ENCODE results near the gene UBE2E2. TPM values are rescaled to one million over a fixed set of nuclear protein-coding genes. Genes with fewer than 3 reads are reported as not detected.
A peak's percentile ranks its signal among the peaks of the same experiment; 100 is the strongest.

UBE2E2 gene
- total RNA-seq, 1 experiment from 2014 or later: 54.9 TPM

GRCh38 chr3:23202921-23203707, at the start of gene UBE2E2 (continued):
- TF ChIP-seq NFE2L1 (CRISPR knock-in tag; IDR thresholded peaks at IDR 0.05) (0 out of 2 replicates have a peak, but pooled peaks have one; percentile 56), JUN (CRISPR knock-in tag; IDR thresholded peaks at IDR 0.05) (peak; percentile 43; the same call in 1 of the 2 replicates), ZBTB43 (CRISPR knock-in tag; IDR thresholded peaks at IDR 0.05) (0 out of 2 replicates have a peak, but pooled peaks have one; percentile 41), AFF4 (CRISPR knock-in tag; IDR thresholded peaks at IDR 0.05; ENCODE audit: borderline replicate concordance) (no peak), NR2C2 (CRISPR knock-in tag; IDR thresholded peaks at IDR 0.05) (no peak), SOX15 (CRISPR knock-in tag; IDR thresholded peaks at IDR 0.05) (no peak)

GRCh38 chr3:23153436-23153835, 49.7 kb upstream of the UBE2E2 start:
- Mint-ChIP-seq H3K4me3 (no peak overlapping the region), H3K4me1 (peaks cover 5% of the 10 kb centered on the region), H3K27ac (no peak overlapping the region), H3K27me3 (ENCODE audit: low read depth) (peaks cover 3% of the 10 kb centered on the region; the same call in 1 of the 2 replicates), H3K36me3 (peaks cover 4% of the 10 kb centered on the region), H3K9me3 (peaks cover 17% of the 10 kb centered on the region)
- TF ChIP-seq ERG (CRISPR knock-in tag; IDR thresholded peaks at IDR 0.05) (no peak), E2F5 (CRISPR knock-in tag; IDR thresholded peaks at IDR 0.05) (no peak), ELF4 (CRISPR knock-in tag; IDR thresholded peaks at IDR 0.05; ENCODE audit: low read depth) (no peak), EMX1 (CRISPR knock-in tag; IDR thresholded peaks at IDR 0.05) (no peak), USF1 (CRISPR knock-in tag; IDR thresholded peaks at IDR 0.05) (no peak), NFATC4 (CRISPR knock-in tag; IDR thresholded peaks at IDR 0.05) (no peak), HMGA2 (CRISPR knock-in tag; IDR thresholded peaks at IDR 0.05) (no peak), SMAD4 (CRISPR knock-in tag; IDR thresholded peaks at IDR 0.05) (no peak)
- POLR2A ChIA-PET: no interaction called here
- ATAC-seq (no peak), DNase-seq (ENCODE audit: low spot score) (no peak)
- CTCF ChIA-PET: no interaction called here

- H3K4me3 Mint-ChIP-seq: no peak overlapping the region
- TF ChIP-seq ZSCAN18 (CRISPR knock-in tag; IDR thresholded peaks at IDR 0.05): no peak
- TF ChIP-seq CREM (CRISPR knock-in tag; IDR thresholded peaks at IDR 0.05): no peak
- no peak for TF ChIP-seq CDX4 (CRISPR knock-in tag; IDR thresholded peaks at IDR 0.05; ENCODE audit: borderline replicate concordance)
- TF ChIP-seq ZNF263 (CRISPR knock-in tag; IDR thresholded peaks at IDR 0.05; ENCODE audit: low read depth): no peak
- TF ChIP-seq E2F1 (CRISPR knock-in tag; IDR thresholded peaks at IDR 0.05): no peak
- TF ChIP-seq OVOL2 (CRISPR knock-in tag; IDR thresholded peaks at IDR 0.05; ENCODE audit: borderline replicate concordance): no peak
- no peak for TF ChIP-seq E2F5 (CRISPR knock-in tag; IDR thresholded peaks at IDR 0.05)
- no peak for TF ChIP-seq NR3C1 (CRISPR knock-in tag; conservative IDR thresholded peaks at IDR 0.05; ENCODE audit: low read depth)
- ATAC-seq (no peak), DNase-seq (ENCODE audit: low spot score) (no peak)
- peaks cover 4% of the 10 kb centered on the region for H3K36me3 Mint-ChIP-seq
- peaks cover 12% of the 10 kb centered on the region for H3K9me3 Mint-ChIP-seq
- CTCF ChIA-PET: no interaction called here
- peaks cover 3% of the 10 kb centered on the region; the same call in 1 of the 2 replicates for H3K27me3 Mint-ChIP-seq (ENCODE audit: low read depth)
- POLR2A ChIA-PET: no interaction called here
- peaks cover 7% of the 10 kb centered on the region for H3K4me1 Mint-ChIP-seq
- no peak overlapping the region for H3K27ac Mint-ChIP-seq
Measured at GRCh38 chr3:23157331-23157730, 45.8 kb upstream of the UBE2E2 start.

Data from WTC11 (cell line).